ENCODE data around the gene LRRC8D.

- TF ChIP-seq POLR2A (IDR thresholded peaks at IDR 0.05) (no peak), CTCF (IDR thresholded peaks at IDR 0.05) (no peak)
These were observed 16.2 kb downstream of the LRRC8D start for GRCh38 chr1:89837036-89837481.
